GM18520 (cell line): ENCODE measurements around the gene RPP25.
"Not testable (repeated sequence)": the region's sequence is repeated elsewhere in the genome, so short reads cannot be mapped to it uniquely, and the experiment has no call there.

Experiments used
- ATAC-seq: cut with Tn5 transposase; IDR thresholded peaks from one replicate; pipeline ENCODE4 v1.9.1; 2021; ENCODE audit not compliant: unreplicated experiment

The RPP25 gene

GRCh38 chr15:74963213-74963612 lies 6.6 kb upstream of the RPP25 start:
- no peak for ATAC-seq

DNA sequence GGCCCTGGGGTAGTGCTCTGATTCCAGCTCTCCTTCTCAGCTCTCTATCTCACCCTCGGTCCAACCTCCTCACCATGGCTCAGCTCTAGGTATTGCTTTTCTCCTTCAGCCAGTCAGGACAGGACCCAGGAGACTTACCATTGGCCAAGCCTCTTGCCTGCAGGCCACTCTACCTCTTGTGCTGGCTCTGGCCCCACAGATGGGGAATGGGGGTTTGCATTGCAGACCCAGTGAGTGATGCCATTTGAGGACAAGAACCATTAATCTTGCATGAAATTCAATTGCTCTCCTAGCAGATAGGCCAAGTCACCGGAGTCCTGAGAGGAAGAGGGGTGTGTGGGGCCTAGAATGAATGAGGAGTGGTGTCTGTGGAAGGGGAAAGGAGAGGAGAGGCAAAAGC lies 6.1 kb upstream of the RPP25 start:
- ATAC-seq, result no peak

DNA sequence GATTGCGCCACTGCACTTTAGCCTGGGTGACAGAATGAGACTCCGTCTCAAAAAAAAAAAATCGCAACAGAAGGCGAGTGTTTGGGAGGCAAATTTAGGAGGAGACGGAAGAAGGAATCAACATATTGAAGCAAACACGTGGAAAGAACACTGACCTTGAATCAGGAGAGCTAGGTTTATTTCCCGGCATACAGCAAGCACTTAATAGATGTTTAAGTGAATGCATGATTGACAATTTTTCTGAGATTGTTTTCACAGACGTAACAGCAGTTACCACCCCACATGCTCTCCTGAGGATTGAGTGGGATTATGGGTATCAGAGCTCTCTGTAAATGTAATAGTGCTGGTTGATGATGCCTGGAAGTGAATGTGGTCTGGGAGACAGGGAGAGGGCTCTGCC lies 5.6 kb upstream of the RPP25 start:
- ATAC-seq, result no peak

GRCh38 chr15:74961616-74962015 lies 5.0 kb upstream of the RPP25 start:
- no peak for ATAC-seq

- ATAC-seq, result no peak
Measured at GRCh38 chr15:74960995-74961588, 4.5 kb upstream of the RPP25 start.

DNA sequence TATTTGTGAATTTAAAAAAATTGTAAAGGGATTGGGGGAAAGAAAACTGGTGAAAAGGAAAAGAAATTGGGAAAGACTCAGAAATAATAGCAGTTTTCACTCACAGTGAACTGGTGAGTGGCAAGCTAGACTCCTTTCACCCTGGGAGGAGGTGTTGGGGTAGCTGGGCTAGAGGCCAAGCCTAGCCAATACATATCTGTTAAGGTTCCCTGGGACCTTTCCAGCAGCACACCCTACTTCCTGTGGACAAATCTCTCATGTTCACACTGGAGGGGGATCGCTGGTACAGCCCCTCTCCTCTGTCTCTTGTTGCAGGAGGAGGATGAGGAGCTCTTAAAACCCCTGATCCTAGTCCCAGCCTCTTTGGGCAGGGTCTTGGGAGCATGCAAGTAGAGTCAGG lies 3.7 kb upstream of the RPP25 start:
- no peak for ATAC-seq

DNA sequence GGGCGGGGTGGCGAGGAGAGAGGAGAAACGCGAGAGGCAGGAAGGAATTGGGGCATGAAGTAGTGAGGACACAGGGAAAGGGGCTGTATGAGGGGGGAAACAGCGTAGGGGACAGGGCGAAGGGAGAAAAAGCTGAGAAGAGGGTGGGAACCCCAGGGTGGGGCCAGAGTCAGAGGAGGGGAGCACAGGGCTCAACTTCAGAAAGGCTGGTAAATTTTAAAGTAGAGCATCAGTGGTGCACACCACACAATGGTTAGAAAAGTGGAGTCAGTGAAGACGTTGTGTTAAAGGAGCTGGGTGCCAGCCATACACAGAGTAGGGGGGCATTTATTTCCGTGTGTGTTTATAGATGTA lies 3.0 kb upstream of the RPP25 start:
- ATAC-seq, result no peak

DNA sequence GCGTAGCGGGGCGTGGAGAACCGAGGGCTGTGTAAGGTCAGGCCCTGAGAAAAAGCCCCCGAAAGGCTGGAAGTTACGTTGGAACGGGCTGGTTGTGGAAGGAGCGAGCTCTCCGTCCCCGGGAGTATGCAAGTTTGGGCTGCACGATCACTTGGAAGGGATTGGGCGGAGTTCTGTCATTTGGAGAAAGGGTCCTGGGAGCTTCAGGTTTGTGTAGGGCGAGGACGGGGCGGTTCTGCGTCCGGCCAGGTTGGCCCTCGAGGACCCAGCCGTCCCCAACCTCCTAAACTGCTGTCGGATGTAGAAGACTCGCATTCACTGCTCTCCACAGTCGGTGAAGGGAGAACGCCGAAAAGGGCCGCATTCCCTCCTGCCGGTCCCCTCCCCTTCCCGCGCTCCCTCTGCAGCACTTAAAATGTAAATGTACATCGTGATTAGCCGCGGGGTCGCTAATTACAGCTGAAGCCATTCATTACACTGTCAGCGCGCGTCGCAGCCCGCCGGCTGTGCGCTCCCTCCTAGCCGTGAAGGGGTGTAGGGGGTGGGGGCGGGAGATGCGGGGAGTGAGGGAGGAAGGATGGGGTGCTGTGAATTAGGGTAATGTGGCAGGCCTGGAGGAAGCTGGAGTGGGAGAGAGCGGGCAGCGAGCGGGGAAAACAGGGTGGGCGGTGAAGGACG lies 2.5 kb upstream of the RPP25 start:
- ATAC-seq, result no peak

GRCh38 chr15:74958320-74958907 lies 1.8 kb upstream of the RPP25 start:
- ATAC-seq, result no peak

- no peak for ATAC-seq
Measured at GRCh38 chr15:74957476-74958035, 984 bp upstream of the RPP25 start.

- ATAC-seq, result peak; percentile 33
Measured at GRCh38 chr15:74955796-74956647, 550 bp downstream of the RPP25 start.

DNA sequence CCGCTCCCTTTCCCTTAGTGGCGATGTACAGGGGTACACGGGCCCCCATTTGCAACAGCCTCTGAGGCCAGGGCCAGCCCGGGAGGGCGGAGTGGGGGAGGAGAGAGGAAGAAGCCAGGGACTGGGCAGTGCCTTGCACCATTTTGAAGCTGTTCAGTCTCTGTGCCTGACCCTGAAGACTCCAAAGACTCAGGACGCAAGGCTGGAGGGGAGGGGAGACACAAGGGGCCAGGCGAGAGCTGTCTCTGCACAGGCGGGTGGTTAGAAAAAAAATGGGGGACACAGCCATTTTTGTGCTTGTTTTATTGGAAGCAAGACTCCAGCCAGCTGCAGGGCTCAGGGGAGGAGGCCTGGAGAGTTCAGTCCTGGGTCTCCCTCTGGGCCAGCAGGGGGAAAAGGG lies 1.6 kb downstream of the RPP25 start:
- ATAC-seq, result no peak

DNA sequence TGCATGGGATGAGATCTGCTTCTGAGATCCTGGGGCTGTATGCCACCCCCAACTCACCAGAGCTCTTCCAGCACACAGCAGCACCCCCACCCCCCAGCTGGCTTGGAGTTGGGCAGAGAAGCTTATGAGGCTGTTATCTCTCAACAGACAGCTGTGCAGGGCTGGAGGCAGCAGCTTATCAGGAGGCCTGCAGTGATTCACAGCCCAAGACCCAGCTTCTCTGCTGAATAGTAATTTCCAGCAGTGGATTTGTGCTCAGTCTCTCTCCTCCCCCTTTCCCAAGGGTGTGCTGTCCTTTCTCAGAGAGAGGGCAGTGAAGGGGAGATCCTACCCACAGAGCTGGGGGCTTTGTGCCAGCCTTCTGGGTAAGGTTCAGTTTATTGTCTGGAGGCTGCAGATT lies 2.1 kb downstream of the RPP25 start:
- ATAC-seq, result no peak

DNA sequence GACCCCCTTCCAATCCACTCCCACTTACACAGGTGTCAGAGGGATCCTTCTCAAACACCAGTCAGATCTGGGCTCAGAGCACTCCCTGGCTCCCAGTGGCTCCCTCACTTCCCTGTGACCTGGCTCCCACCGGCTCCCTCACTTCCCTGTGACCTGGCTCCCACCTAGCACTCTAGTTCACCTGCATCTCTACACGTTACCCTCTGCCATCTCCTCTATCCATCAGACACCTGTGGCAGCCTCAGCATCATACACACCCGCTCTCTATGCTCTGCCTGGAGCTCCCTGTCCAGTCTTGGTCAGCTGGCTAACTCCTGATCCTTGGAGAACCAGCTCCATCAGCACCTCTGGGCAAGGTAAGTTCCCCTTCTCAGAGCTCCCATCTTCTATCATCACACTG lies 5.6 kb downstream of the RPP25 start:
- ATAC-seq, result no peak

GRCh38 chr15:74950078-74950908 lies 6.3 kb downstream of the RPP25 start:
- no peak for ATAC-seq

DNA sequence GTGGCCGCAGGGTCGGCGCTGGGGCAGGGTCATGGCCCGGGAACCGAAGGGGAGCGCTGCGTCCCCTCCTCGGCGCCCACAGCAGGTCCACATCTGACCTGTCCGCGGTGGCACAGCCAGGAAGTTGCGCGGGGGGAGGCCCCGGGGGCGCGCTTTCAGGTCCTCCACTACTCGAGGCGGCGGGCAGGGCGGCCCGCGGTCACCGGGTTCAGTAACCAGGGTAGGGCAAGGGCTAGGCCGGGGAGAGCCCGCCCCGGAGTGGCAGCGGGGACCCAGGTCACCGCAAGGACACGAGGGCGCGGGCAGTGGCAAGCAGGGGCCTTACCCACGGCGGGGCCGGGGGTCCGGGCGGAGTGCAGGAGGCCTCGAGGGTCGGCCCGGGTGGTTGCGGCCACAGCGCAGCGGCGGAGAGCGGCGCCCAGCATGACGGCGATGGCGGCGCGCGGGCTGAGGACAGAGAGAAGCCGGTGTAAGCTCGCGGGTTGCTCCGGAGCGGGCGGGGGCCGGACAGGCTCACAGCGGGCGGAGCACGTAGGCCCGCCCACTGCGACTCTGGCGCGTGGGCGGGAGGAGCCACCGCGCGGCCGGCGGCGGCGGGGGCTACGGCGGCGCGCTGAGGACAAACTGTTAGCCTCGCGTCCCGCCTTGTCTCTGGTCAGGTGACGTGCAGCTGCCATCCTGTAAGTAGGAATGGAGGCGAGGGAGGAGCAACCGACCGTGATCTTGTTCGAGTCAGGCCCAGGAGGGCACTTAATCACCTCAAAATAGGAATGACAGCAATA lies 18.8 kb downstream of the RPP25 start, which contains the start of gene COX5A:
TSS of gene COX5A (minus strand) at position 484 of the 782 bp plus-strand sequence. CDS start at position 425, 59 bp downstream.
- ATAC-seq, result peak; percentile 85

- no peak for ATAC-seq
Measured at GRCh38 chr15:74937272-74937589, 19.3 kb downstream of the RPP25 start.

DNA sequence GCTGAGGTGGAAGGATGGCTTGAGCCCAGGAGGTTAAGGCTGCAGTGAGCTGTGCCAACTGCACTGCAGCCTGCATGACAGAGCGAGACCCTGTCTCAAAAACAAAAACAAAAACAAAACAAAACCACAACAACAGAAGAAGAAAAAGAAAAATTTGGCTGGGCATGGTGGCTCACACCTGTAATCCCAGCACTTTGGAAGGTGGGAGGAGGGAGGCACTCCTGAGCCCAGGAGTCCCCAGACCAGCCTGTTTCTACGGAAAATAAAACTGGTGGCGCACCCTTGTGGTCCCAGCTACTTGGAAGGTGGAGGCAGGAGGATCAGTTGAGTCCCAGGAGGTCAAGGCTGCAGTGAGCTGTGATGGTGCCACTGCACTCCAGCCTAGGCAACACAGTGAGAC lies 21.4 kb downstream of the RPP25 start:
- ATAC-seq, result not testable (repeated sequence)

DNA sequence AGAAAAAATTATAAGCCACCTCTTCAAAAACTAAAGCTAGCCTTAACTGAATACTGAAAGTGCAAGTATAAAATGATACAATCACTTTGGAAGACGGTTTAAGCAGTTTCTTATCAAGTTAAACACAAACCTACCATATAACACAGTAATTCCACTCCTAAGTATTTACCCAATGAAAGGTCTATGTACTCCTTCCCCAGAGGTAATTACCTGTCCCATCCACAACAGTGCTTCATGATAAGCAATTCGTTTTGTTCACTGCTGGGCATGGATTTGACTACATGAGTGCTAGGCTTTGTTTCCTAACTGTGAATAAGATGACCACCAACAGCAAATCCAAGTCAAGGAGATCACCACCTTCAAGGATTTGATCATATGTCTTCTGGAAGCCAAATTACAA lies 23.0 kb downstream of the RPP25 start:
- no peak for ATAC-seq

DNA sequence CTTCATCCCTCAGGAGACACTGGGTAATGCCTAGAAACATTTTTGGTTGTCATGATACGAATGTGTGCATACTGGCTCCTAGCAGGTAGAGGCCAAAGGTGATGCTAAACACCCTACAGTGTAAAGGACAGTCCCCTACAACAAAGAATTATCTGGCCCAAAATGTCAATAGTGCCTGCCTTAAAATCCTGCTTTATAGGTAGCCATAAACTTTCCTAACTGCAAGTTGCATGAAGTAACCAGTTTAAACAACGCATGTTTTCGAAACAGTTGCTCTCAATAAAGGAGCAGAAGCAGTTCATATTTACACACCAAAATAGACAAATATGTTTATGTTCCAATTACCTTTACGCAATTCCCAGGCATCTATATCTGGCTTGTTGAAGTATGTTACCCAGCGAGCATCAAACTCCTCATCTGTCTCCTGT lies 27.8 kb downstream of the RPP25 start:
- no peak for ATAC-seq
